Renal cortex interstitium (tissue), 15 donors: ENCODE results near the gene FAM20A. TPM values are rescaled to one million over a fixed set of nuclear protein-coding genes. Genes with fewer than 3 reads are reported as not detected.

Source experiments
- DNase-seq, 11 donors: peaks; one replicate each; pipeline ENCODE4 v3.0.0-alpha.2; 2013; ENCODE audit warnings: low read depth in 9 of 11, low spot score in 4 of 11; ENCODE audit errors: extremely low read depth in 1 of 11
- long read RNA-seq, 16 experiments: transcript quantifications; one replicate each; lab custom pipeline, GENCODE V29; 2026
- polyA plus RNA-seq, 3 donors: library from polyadenylated mRNA; unstranded; fragments of 120-200 nt; gene quantifications; one replicate each; pipeline ENCODE4 v1.2.1, GENCODE V29; 2013; ENCODE audit not compliant: insufficient read length in 3 of 3

Gene FAM20A
- polyA plus RNA-seq = 10 to 100 TPM; 10.4 to 15.4 (median 10.8) TPM
- long read RNA-seq, donor 1, partial matches to known transcripts = 0 of 1 reads
- long read RNA-seq, donor 1, other reads (novel, unspliced or antisense) = 0 of 1 reads
- long read RNA-seq, donor 2 = 0 reads
- long read RNA-seq, donor 3 = 0 reads
- long read RNA-seq, donor 4, partial matches to known transcripts = 0 of 4 reads
- long read RNA-seq, donor 4, other reads (novel, unspliced or antisense) = 0 of 4 reads
- long read RNA-seq, donor 5 = 0 reads
- long read RNA-seq, donor 6, partial matches to known transcripts = 0 of 2 reads
- long read RNA-seq, donor 6, other reads (novel, unspliced or antisense) = 0 of 2 reads
- long read RNA-seq, donor 7, partial matches to known transcripts = 0 of 1 reads
- long read RNA-seq, donor 7, other reads (novel, unspliced or antisense) = 0 of 1 reads
- long read RNA-seq, donor 8 = 0 reads
- long read RNA-seq, donor 9 = 0 reads
- long read RNA-seq, donor 10, partial matches to known transcripts = 10 of 10 reads
- long read RNA-seq, donor 10, other reads (novel, unspliced or antisense) = 0 of 10 reads
- long read RNA-seq, donor 11, partial matches to known transcripts = 0 of 1 reads
- long read RNA-seq, donor 11, other reads (novel, unspliced or antisense) = 0 of 1 reads
- long read RNA-seq, donor 12 = 0 reads
- long read RNA-seq, donor 13 = 0 reads
- long read RNA-seq, donor 14 = 0 reads
- long read RNA-seq, donor 15, partial matches to known transcripts = 0 of 1 reads
- long read RNA-seq, donor 15, other reads (novel, unspliced or antisense) = 0 of 1 reads
- long read RNA-seq, donor 16 = 0 reads

GRCh38 chr17:68600931-68601564 is at the start of gene FAM20A:
Gene FAM20A (minus strand): TSS chr17:68601367. CDS start chr17:68600666, 701 bp downstream.
- DNase-seq = peak in 1 of 11 donors; percentile 25

GRCh38 chr17:68649324-68649723 is 48.2 kb upstream of the FAM20A start:
- no peak for DNase-seq

- DNase-seq = no peak
These were observed 45.7 kb upstream of the FAM20A start for GRCh38 chr17:68646626-68647526.

- DNase-seq = no peak
These were observed 40.9 kb upstream of the FAM20A start for GRCh38 chr17:68642118-68642412.

GRCh38 chr17:68641276-68642117 is 40.3 kb upstream of the FAM20A start:
- DNase-seq = no peak

- peak in 9 of 11 donors; percentile 50 to 76 (median 66) for DNase-seq
These were observed 39.2 kb upstream of the FAM20A start for GRCh38 chr17:68640242-68640989.

- DNase-seq = no peak
These were observed 33.2 kb upstream of the FAM20A start for GRCh38 chr17:68634345-68634876.

GRCh38 chr17:68628576-68628957 is 27.4 kb upstream of the FAM20A start:
- DNase-seq = no peak

- DNase-seq = peak in 10 of 11 donors; percentile 29 to 75 (median 60)
These were observed 26.9 kb upstream of the FAM20A start for GRCh38 chr17:68627956-68628575.

- no peak for DNase-seq
These were observed 23.2 kb upstream of the FAM20A start for GRCh38 chr17:68624381-68624780.

- no peak for DNase-seq
These were observed 22.6 kb upstream of the FAM20A start for GRCh38 chr17:68623811-68624210.

GRCh38 chr17:68622423-68622822 is 21.3 kb upstream of the FAM20A start:
- no peak for DNase-seq

- no peak for DNase-seq
These were observed 19.9 kb upstream of the FAM20A start for GRCh38 chr17:68621065-68621464.

GRCh38 chr17:68616334-68616733 is 15.2 kb upstream of the FAM20A start:
- no peak for DNase-seq

GRCh38 chr17:68614718-68615117 is 13.6 kb upstream of the FAM20A start:
- DNase-seq = no peak

GRCh38 chr17:68613739-68614298 is 12.7 kb upstream of the FAM20A start:
- no peak for DNase-seq
